H9 (cell line): Measurements from ENCODE around the gene PELO. TPM values are rescaled to one million over a fixed set of nuclear protein-coding genes. Genes with fewer than 3 reads are reported as not detected.

ENCODE experiments used
- DNase-seq: peaks from one replicate; pipeline ENCODE4 v3.0.0-alpha.2; 2017
- H2AFZ ChIP-seq: one replicate; pipeline ENCODE4 v1.6.1; 2013; ENCODE audit warnings: mild to moderate bottlenecking, low read length, control low read depth, moderate library complexity
- H2AK5ac ChIP-seq: 2 replicates; pipeline ENCODE4 v1.6.1; 2013; ENCODE audit warnings: low read length, control low read depth, mixed read lengths; ENCODE audit not compliant: insufficient read length
- H2BK120ac ChIP-seq: one replicate; pipeline ENCODE4 v1.6.1; 2013; ENCODE audit warnings: low read depth, mild to moderate bottlenecking, low read length, control low read depth, inconsistent platforms; ENCODE audit not compliant: poor library complexity, severe bottlenecking
- H2BK12ac ChIP-seq: 2 replicates; pipeline ENCODE4 v1.6.1; 2013; ENCODE audit warnings: low read length, control low read depth, mixed read lengths, low read depth; ENCODE audit not compliant: insufficient read length
- H2BK15ac ChIP-seq: 2 replicates; pipeline ENCODE4 v1.6.1; 2013; ENCODE audit warnings: low read depth, low read length, control low read depth
- H2BK20ac ChIP-seq: one replicate; pipeline ENCODE4 v1.6.1; 2013; ENCODE audit warnings: low read depth, mild to moderate bottlenecking, low read length, control low read depth, inconsistent platforms; ENCODE audit not compliant: poor library complexity, severe bottlenecking
- H2BK5ac ChIP-seq: 2 replicates; pipeline ENCODE4 v1.6.1; 2013; ENCODE audit warnings: low read length, control low read depth, mixed read lengths; ENCODE audit not compliant: insufficient read length
- H3K14ac ChIP-seq: 2 replicates; pipeline ENCODE4 v1.6.1; 2013; ENCODE audit warnings: low read length, control low read depth; ENCODE audit not compliant: insufficient read depth
- H3K18ac ChIP-seq: 2 replicates; pipeline ENCODE4 v1.6.1; 2013; ENCODE audit warnings: low read depth, mild to moderate bottlenecking, mixed read lengths, low read length, control low read depth; ENCODE audit not compliant: insufficient read length
- H3K23ac ChIP-seq: 2 replicates; pipeline ENCODE4 v1.6.1; 2013; ENCODE audit warnings: low read length, control low read depth, mixed read lengths, low read depth; ENCODE audit not compliant: insufficient read length
- H3K23me2 ChIP-seq: 2 replicates; pipeline ENCODE4 v1.6.1; 2013; ENCODE audit warnings: low read depth, mild to moderate bottlenecking, mixed read lengths, low read length, control low read depth; ENCODE audit not compliant: insufficient read length, poor library complexity, severe bottlenecking
- H3K27ac ChIP-seq: 2 replicates; pipeline ENCODE4 v1.5.1; 2013; ENCODE audit warnings: low read length, control low read depth, mixed read lengths, low read depth; ENCODE audit not compliant: insufficient read length
- H3K27me3 ChIP-seq: 2 replicates; pipeline ENCODE4 v1.6.1; 2013; ENCODE audit warnings: low read length, control low read depth, inconsistent platforms; ENCODE audit not compliant: insufficient read depth
- H3K4ac ChIP-seq: 2 replicates; pipeline ENCODE4 v1.6.1; 2013; ENCODE audit warnings: low read depth, mild to moderate bottlenecking, control low read depth, inconsistent platforms, low read length, moderate library complexity
- H3K4me1 ChIP-seq: 2 replicates; pipeline ENCODE4 v1.6.1; 2013; ENCODE audit warnings: low read length, control low read depth, inconsistent platforms; ENCODE audit not compliant: insufficient read depth
- H3K4me2 ChIP-seq: 2 replicates; pipeline ENCODE4 v1.6.1; 2013; ENCODE audit warnings: low read length, control low read depth, mixed read lengths; ENCODE audit not compliant: insufficient read length, insufficient read depth
- H3K56ac ChIP-seq: 2 replicates; pipeline ENCODE4 v1.6.1; 2013; ENCODE audit warnings: low read depth, mild to moderate bottlenecking, mixed read lengths, low read length, control low read depth; ENCODE audit not compliant: insufficient read length
- H3K79me1 ChIP-seq: 2 replicates; pipeline ENCODE4 v1.6.1; 2013; ENCODE audit warnings: low read depth, mild to moderate bottlenecking, moderate library complexity, low read length, control low read depth, inconsistent platforms; ENCODE audit not compliant: insufficient read depth, poor library complexity, severe bottlenecking
- H3K79me2 ChIP-seq: 2 replicates; pipeline ENCODE4 v1.6.1; 2013; ENCODE audit warnings: low read length, control low read depth, inconsistent platforms; ENCODE audit not compliant: insufficient read depth
- H3K9ac ChIP-seq: 2 replicates; pipeline ENCODE4 v1.6.1; 2013; ENCODE audit warnings: low read length, control low read depth, mixed read lengths; ENCODE audit not compliant: insufficient read length; ENCODE audit errors: extremely low read depth
- H3K9me3 ChIP-seq: one replicate; pipeline ENCODE4 v1.6.1; 2013; ENCODE audit warnings: low read depth, low read length, inconsistent platforms; ENCODE audit not compliant: control insufficient read depth
- H3T11ph ChIP-seq: one replicate; pipeline ENCODE4 v1.6.1; 2013; ENCODE audit warnings: mild to moderate bottlenecking, low read length, control low read depth, inconsistent platforms
- H4K20me1 ChIP-seq: one replicate; pipeline ENCODE4 v1.6.1; 2013; ENCODE audit not compliant: control insufficient read depth, insufficient read length, insufficient read depth
- H4K5ac ChIP-seq: 2 replicates; pipeline ENCODE4 v1.6.1; 2013; ENCODE audit warnings: low read depth, mild to moderate bottlenecking, mixed read lengths, low read length, control low read depth; ENCODE audit not compliant: insufficient read length
- H4K8ac ChIP-seq: replicated peaks from 2 replicates; pipeline ENCODE4 v1.6.1; 2013; ENCODE audit warnings: low read length, control low read depth, mixed read lengths, low read depth; ENCODE audit not compliant: insufficient read length
- H4K91ac ChIP-seq: 2 replicates; pipeline ENCODE4 v1.6.1; 2013; ENCODE audit warnings: low read depth, mild to moderate bottlenecking, moderate library complexity, mixed read lengths, low read length, control low read depth; ENCODE audit not compliant: insufficient read length
- H3K27ac Mint-ChIP-seq, 3 experiments: 2 replicates in 2 of 3; 3 replicates in 1 of 3; pipeline ENCODE4 v1.8.0; 2020 to 2021; ENCODE audit warnings: mixed read lengths in 3 of 3, mild to moderate bottlenecking in 1 of 3, moderate library complexity in 1 of 3
- H3K27me3 Mint-ChIP-seq: 2 replicates; pipeline ENCODE4 v1.8.0; 2021; ENCODE audit warnings: low read depth, mild to moderate bottlenecking, moderate library complexity, mixed read lengths
- H3K36me3 Mint-ChIP-seq, 3 experiments: 2 replicates in 2 of 3; 3 replicates in 1 of 3; pipeline ENCODE4 v1.8.0; 2020 to 2021; ENCODE audit warnings: low read depth in 3 of 3, mixed read lengths in 3 of 3; ENCODE audit not compliant: insufficient read depth in 1 of 3
- H3K4me1 Mint-ChIP-seq, 2 experiments: 2 replicates each; pipeline ENCODE4 v1.8.0; 2020; ENCODE audit warnings: mixed read lengths in 2 of 2
- H3K4me3 Mint-ChIP-seq, 2 experiments: 2 replicates in 1 of 2; 3 replicates in 1 of 2; pipeline ENCODE4 v1.8.0; 2020 to 2021; ENCODE audit warnings: mild to moderate bottlenecking in 2 of 2, mixed read lengths in 2 of 2, moderate library complexity in 1 of 2
- H3K9me3 Mint-ChIP-seq, 2 experiments: 2 replicates in 1 of 2; 3 replicates in 1 of 2; pipeline ENCODE4 v1.8.0; 2020; ENCODE audit warnings: mild to moderate bottlenecking in 2 of 2, mixed read lengths in 2 of 2, moderate library complexity in 1 of 2
- CTCF ChIP-seq: fragments of 200-600 bp; sonication (generic); conservative IDR thresholded peaks from 3 replicates; pipeline ENCODE4 v1.8.0; 2021; ENCODE audit warnings: antibody characterized with exemption, mild to moderate bottlenecking
- WGBS: extraction: QIAGEN DNeasy Blood & Tissue Kit; methylation state at CpG from one replicate; pipeline ENCODE4 v1.1.7; 2013; ENCODE audit warnings: missing lambda C conversion rate, low lambda C conversion rate, mixed read lengths; ENCODE audit not compliant: insufficient read length; ENCODE audit errors: extremely low coverage; 5-methylcytosine and 5-hydroxymethylcytosine counted together
- total RNA-seq: library from RNA; stranded (reverse); gene quantifications from 2 replicates; pipeline ENCODE4 v1.2.1, GENCODE V29; 2021

PELO gene
- total RNA-seq, 1 experiment from 2014 or later = 20.3 TPM

- Histone ChIP-seq H3K18ac (no peak overlapping the region), H3K9ac (no peak overlapping the region), H2AFZ (no peak overlapping the region), H3K23me2 (no peaks in the 10 kb centered on the region), H4K20me1 (no peaks in the 10 kb centered on the region), H3K4me1 (no peaks in the 10 kb centered on the region), H3K4me2 (no peak overlapping the region), H4K8ac (no peak overlapping the region), H4K91ac (no peak overlapping the region), H2BK5ac (no peak overlapping the region), H2BK20ac (no peak overlapping the region), H3K23ac (no peak overlapping the region), H3K9me3 (no peaks in the 10 kb centered on the region), H3K4ac (no peak overlapping the region), H3K79me2 (no peaks in the 10 kb centered on the region), H4K5ac (no peak overlapping the region), H2BK120ac (no peak overlapping the region), H3K79me1 (no peaks in the 10 kb centered on the region), H3K56ac (no peak overlapping the region), H3K27me3 (no peaks in the 10 kb centered on the region), H3K14ac (no peak overlapping the region), H2BK15ac (no peak overlapping the region), H2AK5ac (no peak overlapping the region), H3T11ph (no peak overlapping the region), H2BK12ac (no peak overlapping the region), H3K27ac (no peak overlapping the region)
- DNase-seq = no peak
- TF ChIP-seq CTCF = no peak
- no peaks in the 10 kb centered on the region for H3K36me3 Mint-ChIP-seq
- no peaks in the 10 kb centered on the region for H3K4me1 Mint-ChIP-seq
- no peak overlapping the region for H3K4me3 Mint-ChIP-seq
- no CpG with 5 or more reads among the region's 1 CpG for WGBS
- H3K27ac Mint-ChIP-seq = no peak overlapping the region
- no peaks in the 10 kb centered on the region for H3K9me3 Mint-ChIP-seq
- H3K27me3 Mint-ChIP-seq = no peaks in the 10 kb centered on the region
Observed at GRCh38 chr5:52760695-52761366, 26.9 kb upstream of the PELO start.
